ENCODE measurements around the gene TFIP11.

Gene TFIP11

DNA sequence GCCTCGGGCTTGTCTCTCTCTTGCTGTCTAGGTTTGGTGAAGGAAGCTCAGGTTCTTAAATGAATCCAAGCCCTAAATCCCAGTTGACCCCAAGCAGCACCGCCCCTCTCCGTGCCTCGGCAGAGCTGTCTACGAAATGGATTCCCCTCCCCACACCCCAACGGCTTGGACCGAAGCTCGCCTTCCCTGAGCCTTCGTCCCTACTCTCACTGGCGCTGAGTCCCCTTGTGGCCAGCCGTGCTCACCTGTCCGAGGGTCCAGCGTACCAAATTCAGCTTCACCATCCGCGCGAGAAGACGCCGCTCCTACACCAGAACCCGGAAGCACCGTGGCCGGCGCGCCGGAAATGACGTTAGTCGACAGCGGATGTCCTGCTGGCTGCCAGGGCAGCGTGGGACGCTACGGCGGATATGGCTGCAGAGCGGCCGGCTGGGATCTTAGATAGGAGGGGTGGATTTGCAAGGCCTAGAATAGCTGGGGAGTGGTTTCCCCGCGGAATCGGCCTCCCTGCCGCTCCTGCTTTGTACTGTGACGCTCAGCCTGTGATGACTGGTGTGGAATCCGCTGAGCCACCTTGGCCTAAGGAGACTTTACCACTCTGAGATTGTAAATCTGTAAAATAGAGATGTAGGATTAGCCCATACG, at the start of gene TFIP11:
Gene TFIP11, minus strand, starts transcription at position 325 of the 645 bp plus-strand sequence. CDS start 2,201 bp downstream, outside the sequence.
- peak; percentile 83 for DNase-seq

DNA sequence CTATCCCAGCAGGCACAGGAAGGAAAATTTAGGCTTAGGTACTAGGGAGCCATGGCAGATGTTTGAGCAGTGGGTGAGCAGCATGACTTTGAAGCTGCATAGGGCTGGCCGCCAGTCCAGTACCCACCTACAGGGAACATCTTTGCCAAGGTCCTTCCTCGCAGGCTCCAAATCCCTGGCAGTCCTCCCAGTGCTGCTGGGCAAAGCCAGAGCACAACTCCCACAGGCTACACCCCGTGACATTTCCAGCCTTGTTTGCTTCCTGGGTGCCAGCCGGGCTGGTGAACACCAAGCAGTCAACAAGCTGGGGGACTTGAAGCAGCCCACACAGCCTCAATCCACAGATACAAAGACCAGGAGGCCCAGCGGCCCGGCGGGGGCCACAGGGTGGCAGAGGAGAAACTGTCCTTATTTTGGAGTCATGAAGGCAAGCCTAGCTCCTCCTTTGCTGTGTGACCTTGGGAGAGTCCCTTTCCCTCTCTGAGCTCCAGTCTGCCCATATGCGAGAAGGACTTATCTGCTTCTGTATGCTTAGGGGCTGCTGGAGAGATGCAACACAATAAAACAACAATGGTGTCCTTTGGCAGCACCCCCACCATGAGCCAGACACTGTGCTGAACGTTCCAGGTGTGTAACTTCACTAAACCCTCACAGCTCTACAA, 49.6 kb upstream of the TFIP11 start:
- DNase-seq = no peak

DNA sequence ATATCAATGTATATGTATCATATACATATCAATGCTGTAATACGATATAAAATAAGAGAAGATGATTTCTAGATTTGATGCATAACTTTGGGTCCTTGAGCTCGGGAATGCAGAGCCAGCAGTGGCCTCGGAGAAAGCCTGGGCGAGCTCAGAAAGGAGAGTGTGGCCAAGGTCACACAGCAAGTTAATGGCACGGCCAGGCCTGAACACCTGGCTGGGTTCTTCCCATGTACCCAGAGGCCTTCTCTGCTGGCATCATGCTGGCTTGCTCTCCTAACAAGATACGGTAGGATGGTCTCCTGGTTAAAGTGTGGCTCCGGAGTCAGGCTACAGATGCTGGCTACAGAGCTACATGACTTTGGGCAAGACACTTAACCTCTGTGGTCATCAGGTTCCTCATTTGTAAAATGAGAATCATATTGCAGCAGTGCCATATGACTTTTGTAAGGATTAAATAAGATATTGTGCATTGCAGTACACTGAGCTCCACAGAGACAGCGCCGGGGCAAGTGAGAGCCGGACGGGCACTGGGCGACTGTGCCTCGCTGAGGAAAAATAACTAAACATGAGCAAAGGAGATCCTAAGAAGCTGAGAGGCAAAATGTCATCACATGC, 47.8 kb upstream of the TFIP11 start:
- no peak for DNase-seq

DNA sequence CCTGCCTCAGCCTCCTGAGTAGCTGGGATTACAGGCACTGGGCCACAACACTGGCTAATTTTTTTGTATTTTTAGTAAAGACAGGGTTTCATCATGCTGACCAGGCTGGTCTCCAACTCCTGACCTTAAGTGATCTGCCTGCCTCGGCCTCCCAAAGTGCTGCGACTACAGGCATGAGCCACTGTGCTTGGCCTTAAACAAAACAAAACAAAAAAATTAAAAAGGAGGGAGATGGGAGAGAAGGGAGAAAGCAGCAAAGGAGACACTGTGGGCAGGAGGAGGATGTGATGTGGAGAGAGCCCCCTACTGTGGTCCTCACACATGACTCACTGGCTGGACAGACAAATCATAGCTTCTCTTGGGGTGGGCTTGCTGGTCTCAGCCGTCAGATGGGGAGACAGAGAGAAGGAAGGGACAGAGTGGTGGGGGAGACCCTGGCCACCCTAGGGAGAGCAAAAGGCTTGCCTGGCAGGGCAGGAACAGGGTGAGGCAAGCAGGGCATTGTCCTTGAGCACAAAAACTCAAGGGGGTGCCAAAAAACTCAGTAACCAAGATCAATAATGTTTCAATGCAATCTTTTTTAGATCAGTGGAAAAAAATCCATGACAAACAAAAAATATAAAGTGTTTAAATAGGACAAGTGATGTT, 46.1 kb upstream of the TFIP11 start:
- DNase-seq = no peak

DNA sequence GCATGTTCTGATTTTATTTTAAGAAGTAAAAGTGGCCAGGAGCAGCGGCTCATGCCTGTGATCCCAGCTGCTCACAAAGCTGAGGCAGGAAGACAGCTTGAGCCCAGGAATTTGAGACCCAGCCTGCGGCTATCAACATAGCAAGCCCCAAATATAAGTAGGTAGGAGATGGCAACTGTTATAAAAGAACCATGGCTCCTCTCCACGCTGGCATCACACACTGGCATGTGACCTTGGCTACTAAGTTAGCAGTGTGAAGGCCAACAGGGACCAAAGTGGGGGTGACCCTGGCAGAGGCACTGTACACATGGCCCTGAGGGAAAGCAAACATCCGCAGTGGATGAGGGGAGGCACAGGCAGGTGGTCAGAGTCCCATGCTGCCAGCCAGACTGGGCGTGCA, 44.6 kb upstream of the TFIP11 start:
- DNase-seq = no peak

DNA sequence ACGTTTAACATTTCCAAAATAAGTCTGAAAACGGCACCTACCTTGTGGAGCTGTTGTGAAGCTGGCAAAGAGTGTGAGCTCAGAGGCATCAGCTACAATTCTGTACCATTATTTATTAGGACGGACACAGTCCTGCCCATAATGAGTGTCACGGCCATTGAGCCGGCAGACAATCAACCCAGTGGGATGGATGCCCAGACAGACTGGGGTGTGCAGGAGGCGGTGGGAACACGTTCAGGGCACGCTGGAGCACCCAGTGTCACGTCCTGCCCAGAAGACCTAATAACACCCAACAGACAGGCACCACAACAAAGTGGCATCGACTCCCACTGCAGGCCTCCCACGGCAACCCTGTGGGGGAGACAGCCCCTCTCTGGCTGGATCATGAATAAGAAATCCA, 43.2 kb upstream of the TFIP11 start:
- DNase-seq = no peak

DNA sequence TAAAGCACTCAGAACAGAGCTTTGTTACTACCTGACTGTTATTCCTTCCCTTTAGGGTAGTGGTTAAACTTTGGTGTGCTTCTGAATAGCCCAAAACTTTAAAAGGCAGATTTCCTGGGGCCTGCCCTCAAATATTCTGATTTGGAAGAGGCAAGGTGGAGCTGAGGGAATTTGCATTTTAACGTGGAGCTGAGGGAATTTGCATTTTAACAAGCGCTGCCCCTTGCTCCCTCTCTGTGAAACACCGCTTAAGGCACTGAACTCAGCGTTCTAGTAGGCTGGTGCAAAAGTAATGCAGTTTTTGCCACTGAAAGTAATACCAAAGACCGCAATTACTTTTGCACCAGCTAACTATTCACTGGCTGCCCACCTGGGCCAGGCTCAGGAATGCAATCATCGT, 42.7 kb upstream of the TFIP11 start:
- DNase-seq = no peak

DNA sequence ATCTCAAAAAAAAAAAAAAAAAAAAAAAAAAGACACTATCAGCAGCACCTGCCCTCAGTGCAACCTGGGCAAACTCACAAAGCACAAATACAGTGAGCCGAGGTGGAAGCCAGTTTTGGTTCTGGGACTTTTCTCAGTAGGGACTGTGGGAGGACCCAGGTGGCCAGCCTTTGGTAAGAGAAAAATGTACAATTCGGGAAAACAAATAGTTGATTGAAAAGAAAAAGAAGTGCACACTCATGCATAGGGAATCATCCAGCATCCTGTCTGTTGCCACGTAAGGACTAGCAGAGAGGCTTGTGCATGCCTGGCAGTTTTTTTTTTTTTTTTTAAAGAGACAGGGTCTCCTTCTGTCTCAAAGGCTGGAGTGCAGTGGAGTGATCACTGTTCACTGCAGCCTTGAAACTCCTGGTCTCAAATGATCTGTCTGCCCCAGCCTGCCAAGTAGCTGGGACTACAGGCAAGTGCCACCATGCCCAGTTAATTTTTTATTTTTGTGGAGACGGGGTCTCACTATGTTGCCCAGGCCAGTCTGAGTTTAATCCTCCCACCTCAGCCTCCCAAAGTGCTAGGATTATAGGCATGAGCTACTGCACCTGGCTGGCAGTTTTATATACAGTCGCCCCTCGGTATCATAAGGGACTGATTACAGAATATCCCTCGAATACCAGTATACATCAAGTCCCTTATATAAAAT, 40.9 kb upstream of the TFIP11 start:
- DNase-seq = peak; percentile 55

DNA sequence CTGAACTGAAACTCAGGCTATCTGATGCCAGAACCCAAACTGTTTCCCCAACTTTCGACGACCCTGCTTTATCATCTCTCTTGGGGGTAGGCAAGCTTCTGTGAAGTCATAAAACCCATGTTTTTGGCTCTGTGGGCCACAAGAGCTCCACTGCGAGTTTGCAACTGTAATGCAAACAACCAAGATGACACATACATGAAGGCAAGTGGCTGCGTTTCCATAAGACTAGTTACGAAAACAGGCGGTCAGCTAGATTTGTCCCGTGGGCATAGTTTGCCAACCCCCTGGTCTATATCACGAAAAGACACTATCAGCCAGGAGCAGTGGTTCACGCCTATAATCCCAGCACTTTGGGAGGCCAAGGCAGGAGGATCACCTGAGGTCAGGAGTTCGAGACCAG, 40.2 kb upstream of the TFIP11 start:
- DNase-seq = no peak

DNA sequence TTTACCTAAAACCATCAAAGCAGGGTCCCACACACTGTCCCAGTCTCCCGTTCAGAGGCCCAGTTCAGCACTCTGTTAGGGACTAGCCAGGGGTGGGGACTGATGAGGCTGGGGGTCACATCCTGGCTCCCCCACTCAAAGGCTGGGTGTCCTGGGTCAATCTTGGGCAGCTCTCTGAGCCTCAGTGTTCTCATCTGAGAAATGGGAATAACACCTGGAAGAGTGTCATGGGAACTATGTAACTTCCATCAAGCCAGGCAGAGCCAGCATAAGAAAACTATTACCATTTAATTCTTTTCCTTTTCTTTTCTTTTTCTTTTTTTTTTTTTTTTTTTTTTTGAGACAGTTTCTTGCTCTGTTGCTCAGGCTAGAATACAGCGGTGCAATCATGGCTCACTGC, 39.3 kb upstream of the TFIP11 start:
- no peak for DNase-seq

DNA sequence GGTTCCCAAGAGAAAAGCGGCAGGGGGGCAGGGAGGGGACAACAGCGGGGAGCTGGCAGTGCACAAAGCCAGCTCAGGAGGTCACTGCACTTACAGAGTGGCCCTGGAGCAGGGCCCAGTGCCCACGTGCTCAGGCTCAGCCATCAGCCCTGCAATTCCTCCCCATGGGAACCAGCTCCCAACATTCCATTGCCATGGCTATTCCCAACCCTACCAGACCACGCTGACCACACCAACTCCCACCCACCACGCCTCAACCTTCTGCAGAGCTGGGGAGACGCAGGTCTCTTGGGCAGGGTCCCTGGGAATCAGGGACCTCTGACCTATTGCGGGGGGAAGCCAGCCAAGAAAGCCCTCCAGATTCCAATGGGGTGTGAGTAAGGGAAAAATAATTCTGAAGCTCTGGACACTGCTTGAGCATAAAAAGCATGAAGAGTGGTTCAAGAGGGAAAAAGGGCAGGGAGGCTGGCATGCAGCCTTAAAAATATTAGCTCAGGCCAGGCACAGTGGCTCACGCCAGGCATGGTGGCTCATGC, 38.3 kb upstream of the TFIP11 start:
- no peak for DNase-seq

DNA sequence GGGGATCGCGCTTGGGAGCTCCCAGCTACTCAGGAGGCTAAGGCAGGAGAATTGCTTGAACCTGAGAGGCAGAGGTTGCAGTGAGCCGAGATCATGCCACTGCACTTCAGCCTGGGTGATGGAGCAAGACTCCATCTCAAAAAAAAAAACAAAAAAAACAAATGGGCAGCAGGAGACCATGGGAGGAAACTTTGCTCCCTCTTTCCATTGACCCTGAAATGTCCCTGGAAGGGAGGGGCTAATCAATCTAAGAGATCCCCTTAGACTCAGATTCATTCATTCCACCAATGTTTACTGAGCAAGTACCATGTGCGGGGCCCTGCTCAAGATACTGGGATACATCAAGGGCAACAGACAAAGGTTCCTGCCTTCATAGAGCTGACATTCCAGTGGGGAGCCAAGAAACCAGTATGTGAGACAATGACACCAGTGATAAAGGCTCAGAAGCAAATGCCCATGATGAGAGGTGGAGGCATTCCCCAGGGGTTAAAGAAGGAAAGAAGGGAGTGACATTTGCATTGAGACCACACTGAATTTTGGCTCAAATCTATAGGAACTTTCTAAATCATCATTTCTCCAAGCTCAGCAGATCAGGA, 37.7 kb upstream of the TFIP11 start:
- no peak for DNase-seq

DNA sequence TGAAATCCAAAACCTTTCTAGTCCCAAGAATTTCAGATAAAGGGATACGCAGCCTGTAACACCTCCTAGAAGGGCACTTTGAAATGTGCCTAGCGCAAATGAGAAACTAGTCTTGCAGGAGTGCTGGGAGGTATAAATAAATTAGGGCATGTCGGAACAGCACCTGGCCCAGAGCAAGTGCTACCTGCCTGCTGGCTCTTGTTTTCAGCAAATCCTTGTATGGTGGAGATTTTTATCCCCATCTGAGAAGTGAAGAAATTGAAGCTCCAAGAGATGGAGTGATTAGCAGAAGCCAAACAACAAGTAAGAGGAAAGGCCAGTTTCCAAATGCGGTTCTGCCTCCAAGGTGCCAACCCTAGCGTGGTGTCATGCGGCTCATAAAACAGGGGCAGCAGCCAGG, 36.7 kb upstream of the TFIP11 start:
- DNase-seq = no peak

DNA sequence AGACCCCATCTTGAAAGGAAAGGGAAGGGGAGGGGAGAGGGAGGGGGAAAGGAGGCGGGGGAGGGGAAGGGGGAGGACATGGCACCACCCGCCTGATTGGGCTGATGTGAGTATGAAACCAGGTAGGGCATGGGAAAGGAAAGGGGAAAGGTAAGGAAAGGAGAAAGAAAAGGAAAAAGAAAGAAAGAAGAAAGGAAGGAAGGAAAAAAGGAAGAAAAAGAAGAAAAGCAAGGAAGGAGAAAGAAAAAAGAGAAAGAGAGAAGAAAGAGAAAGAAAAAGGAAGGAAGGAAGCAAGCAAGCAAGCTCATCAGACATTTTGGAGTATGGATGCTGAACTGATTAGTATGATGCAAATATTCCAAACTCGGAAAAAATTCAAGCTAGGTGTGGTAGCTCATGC, 36.0 kb upstream of the TFIP11 start:
- DNase-seq = no peak

DNA sequence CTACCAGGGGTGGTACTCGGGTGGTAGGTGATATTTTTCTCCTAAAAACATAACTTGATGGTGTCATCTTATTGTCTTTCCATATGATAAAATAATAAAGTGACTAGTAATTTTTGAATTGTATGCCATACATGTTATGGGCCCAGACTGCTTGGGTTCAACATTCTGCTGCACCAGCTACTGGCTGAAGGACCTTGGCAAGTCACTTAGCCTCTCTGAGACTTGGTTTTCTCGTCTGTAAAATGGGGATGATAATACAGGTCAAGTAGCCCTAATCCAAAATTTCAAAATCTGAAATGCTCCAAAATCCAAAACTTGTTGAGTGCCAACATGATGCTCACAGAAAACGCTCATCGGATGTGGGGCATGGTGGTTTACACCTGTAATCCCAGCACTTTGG, 35.6 kb upstream of the TFIP11 start:
- no peak for DNase-seq

DNA sequence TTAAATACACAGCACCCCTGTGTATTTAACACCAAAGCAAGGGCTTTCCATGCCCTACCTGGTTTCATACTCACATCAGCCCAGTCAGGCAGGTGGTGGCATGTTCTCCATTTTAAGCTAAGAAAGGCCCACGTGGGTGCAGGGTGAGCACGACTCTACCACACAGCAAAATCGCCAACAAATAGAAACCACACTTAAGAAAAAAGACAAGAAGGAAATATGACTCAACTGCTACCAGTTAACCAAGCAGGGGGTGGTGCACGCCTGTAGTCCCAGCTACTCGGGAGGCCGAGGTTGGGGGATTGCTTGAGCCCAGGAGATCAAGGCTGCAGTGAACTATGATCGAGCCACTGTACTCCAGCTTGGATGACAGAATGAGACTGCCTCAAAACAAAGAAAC, 35.2 kb upstream of the TFIP11 start:
- no peak for DNase-seq

DNA sequence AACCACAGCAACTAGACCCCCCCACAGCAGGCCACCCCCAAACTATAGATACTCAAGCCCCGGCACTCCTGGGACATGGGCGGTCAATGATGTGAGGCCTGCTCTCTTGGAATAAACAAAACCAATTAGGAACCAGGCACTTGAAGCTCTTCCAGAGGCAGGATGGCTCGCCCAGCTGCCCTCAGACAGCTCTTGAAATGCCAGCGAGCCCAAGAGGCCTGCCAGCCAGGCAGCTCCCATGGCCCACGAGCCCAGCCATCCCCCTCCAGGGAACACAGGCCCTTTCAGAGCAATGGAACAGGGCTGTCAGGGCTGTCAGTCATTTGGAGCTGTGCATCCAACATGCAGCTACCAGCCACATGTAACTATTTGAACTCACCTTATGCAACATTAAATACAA, 34.0 kb upstream of the TFIP11 start:
- peak; percentile 1 for DNase-seq

DNA sequence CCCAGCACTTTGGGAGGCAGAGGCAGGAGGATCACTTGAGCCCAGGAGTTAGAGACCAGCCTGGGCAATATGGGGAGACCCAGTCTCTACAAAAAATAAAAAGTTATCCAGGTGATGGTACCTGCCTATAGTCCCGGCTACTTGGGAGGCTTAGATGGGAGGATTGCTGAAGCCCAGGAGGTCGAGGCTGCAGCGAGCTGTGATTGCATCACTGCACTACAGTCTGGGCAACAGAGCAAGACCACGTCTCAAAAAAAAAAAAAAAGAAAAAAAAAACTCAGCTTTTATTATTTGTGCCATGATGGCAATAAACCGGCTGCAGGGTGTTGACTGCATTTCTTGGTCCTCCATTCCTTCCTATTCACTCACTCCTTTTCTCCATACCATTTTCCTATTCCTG, 33.6 kb upstream of the TFIP11 start:
- DNase-seq = no peak

DNA sequence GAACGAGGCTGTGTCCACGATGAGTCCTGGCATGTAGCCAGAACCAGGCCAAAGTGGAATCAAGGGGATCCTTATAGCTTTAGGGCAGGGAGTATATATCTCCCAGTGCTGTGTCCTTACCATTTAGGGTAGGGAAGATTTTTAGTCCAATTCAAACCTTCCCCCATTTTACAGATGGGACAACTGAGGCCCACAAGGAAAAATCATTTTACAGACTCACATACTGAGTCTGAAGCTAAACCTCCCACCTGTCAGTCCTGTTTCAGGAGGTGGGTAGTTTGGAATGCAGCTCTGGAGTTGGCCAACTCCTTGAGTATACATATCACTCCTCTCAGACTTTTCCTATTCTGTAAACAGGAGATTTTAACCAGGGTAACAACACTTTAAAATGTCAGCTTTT, 33.1 kb upstream of the TFIP11 start:
- no peak for DNase-seq

DNA sequence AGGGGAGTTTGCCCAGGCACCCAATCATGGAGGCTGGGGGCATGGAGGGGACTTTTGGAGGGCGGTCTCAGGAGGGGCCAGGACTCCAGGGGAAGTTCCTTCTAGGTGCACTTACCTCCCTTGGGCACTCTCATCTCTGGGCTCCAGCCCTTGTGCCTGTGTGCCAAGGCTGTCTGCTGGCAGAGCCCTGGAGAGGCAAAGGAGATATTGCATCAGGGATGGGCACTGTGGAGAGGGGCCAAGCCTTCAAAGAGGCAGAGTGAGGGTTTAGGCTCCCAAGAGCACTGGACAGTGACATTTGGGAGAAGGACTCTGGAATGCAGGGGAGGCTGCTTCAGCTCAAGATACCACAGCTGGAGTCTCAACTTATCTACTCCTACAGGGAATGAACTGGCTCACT, 32.2 kb upstream of the TFIP11 start:
- DNase-seq = no peak

DNA sequence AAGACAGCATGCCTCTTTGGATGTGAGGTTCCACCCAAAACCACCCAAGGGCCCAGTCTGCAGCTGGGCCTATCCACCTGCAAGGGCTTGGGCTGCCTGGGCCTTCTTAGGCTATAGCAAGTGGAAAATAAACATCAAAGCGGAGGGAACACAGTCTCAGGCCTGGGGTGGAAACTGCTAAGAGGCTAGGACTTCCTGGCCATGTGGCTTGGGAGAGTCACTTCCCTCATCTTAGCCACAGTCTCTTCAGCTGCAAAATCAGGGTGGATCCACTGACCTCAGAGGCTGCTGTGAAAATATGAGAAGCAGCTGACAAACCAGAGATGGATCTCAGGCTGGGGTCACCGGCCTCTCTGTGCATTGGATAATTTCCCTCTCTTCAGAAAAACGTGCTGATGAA, 30.6 kb upstream of the TFIP11 start:
- no peak for DNase-seq

DNA sequence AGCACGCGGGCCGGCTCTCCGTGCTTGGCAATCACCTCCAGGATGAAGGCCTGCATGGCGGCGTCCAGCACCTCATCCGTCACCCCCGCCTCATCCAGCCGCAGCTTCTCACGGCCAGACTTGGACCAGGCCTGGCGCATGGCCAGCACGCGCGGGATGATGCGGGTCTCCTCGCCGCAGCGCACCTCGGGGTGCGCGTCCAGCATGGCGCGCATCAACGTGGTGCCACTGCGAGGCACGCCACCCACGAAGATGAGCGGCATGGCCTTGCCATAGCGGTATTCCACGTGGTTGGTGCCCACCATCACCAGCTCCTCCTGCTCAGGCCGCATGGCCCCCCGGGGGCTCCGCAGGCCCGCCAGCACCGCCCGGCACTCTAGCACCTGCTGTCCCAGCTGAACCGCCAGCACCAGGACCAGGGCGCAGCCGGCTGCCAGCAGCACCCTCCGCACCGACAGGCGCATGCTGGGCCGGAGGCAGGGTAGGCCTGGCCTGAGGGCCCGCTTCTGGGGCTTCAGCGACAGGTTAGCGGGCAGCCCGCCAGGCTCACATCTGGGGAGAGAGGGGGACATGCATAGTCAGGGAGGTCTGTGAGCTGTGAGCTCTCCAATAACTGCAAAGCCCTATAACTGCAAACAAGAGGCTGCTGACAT, 29.0 kb upstream of the TFIP11 start:
- no peak for DNase-seq

Data from DMS53 (cell line).